Motor neuron (in vitro differentiated cells): ENCODE data around the gene SAMD10. TPM values are rescaled to one million over a fixed set of nuclear protein-coding genes. Genes with fewer than 3 reads are reported as not detected.
A peak's percentile ranks its signal among the peaks of the same experiment; 100 is the strongest.

Source experiments
- ATAC-seq, 8 experiments: fragments of 200-7000 bp; cut with Tn5 transposase; replicated peaks in 6 of 8; 2 replicates each; pipeline ENCODE4 v1.8.0; 2021; ENCODE audit warnings: mild to moderate bottlenecking in 8 of 8, moderate library complexity in 8 of 8
- H3K27ac ChIP-seq, 2 donors: fragments of 250-450 bp; sonication (Bioruptor Pico); 2 replicates each; pipeline ENCODE4 v1.9.0; 2021; ENCODE audit warnings: antibody characterized with exemption in 2 of 2, mild to moderate bottlenecking in 2 of 2, moderate library complexity in 1 of 2
- H3K4me1 ChIP-seq, 2 donors: fragments of 250-450 bp; sonication (Bioruptor Pico); replicated peaks in 1 of 2; 2 replicates each; pipeline ENCODE4 v1.6.1; 2021; ENCODE audit warnings: antibody characterized with exemption in 2 of 2, mild to moderate bottlenecking in 2 of 2, moderate library complexity in 1 of 2
- H3K4me3 ChIP-seq, 5 donors: fragments of 250-450 bp; sonication (Bioruptor Pico); 2 replicates each; pipeline ENCODE4 v1.9.0; 2021; ENCODE audit warnings: antibody characterized with exemption in 5 of 5, mild to moderate bottlenecking in 5 of 5, moderate library complexity in 4 of 5
- WGBS, 10 experiments: fragments of 450-650 bp; shearing (Covaris generic); methylation state at CpG; one replicate each; pipeline ENCODE4 v1.0.0; 2022; 5-methylcytosine and 5-hydroxymethylcytosine counted together
- in situ Hi-C, 9 experiments: fragments of 400-800 bp; cut with MboI; loops; one replicate each; pipeline ENCODE4 v1.15.0; 2021; ENCODE audit warnings: low sequenced_read_pairs in 9 of 9, low pct_unique_long_range_greater_than_20kb in 2 of 9; ENCODE audit not compliant: unreplicated experiment in 9 of 9
- total RNA-seq, 8 experiments: library from RNA; unstranded; fragments of 300-600 nt; gene quantifications; 2 replicates each; pipeline versions ENCODE4 v1.2.3 to v1.2.4, GENCODE V29; 2022

SAMD10 gene
- total RNA-seq, 8 experiments from 2014 or later, result 0.51 to 9.5 (median 6.1) TPM

DNA sequence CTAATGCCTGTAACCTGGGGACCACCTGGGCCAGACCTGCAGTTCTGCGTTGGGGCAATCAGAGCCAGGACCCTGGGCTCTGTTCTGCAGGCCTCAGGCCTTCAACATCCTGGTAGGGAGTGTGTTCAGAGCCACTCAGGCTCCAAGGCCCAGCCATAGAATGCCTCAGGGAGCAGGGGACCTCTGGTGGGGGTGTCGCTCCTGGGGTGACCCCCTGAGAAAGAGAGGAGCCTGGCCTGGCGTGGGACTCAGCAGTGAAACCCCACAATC is 35.7 kb downstream of the SAMD10 start:
- Histone ChIP-seq H3K4me3 (no peak overlapping the region), H3K27ac (no peak overlapping the region), H3K4me1 (peaks cover 6 to 10% of the 10 kb centered on the region in 2 donors)
- in situ Hi-C loops, result no loop called here
- ATAC-seq, result no peak
- 80 to 100% (median 100%) methylated on average over 1 of the region's 3 CpGs; no CpG with 5 or more reads in 7 of the 10 experiments for WGBS, 10 experiments

DNA sequence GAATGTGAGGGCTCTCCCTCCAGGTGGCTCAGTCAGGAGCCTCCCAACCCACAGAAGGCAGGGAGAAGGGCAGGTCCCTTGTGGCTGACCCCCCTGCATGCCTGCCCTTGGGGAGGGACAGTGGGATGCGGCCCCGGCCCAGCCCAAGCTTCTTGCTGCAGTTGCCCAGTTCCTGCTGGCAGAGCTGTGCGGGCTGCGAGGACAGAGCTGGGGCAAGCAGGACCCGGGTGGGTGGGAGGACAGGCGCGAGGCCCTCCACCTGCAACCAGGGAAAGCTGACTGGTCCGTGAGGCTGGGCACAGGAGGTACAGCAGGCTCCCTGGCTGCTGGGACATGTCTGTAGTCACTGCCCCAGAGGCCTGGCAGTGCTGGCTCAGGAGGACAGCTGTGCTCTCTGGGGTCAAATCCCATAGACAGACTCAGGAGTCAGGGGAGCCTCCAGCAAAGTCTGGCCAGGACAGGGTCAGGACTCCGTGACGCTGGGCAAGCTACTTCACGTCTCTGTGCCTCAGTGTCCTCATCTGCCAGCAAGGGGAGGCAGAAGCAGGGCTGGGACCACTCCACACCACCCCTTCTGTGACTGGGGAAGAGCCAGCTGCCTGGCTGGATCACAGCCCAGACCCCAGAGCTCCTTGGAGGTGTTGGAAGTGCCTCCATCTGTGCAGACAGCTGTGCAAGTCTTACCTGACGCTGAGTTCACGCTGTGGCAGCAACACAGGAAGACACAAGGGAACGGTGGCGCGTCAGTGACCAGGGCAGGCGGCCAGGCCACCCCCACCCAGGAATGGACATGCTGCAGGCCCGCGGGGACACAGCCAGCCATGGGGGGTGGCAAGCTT is 36.3 kb downstream of the SAMD10 start:
- ATAC-seq, result no peak
- Histone ChIP-seq H3K27ac (peak overlapping the region in 1 of 2 donors; percentile 46), H3K4me1 (peaks cover 4 to 8% of the 10 kb centered on the region in 2 donors), H3K4me3 (no peak overlapping the region)
- WGBS, 10 experiments, result 87 to 90% methylated on average over 3 to 4 of the region's 19 CpGs; no CpG with 5 or more reads in 8 of the 10 experiments
- in situ Hi-C loops, result no loop called here

DNA sequence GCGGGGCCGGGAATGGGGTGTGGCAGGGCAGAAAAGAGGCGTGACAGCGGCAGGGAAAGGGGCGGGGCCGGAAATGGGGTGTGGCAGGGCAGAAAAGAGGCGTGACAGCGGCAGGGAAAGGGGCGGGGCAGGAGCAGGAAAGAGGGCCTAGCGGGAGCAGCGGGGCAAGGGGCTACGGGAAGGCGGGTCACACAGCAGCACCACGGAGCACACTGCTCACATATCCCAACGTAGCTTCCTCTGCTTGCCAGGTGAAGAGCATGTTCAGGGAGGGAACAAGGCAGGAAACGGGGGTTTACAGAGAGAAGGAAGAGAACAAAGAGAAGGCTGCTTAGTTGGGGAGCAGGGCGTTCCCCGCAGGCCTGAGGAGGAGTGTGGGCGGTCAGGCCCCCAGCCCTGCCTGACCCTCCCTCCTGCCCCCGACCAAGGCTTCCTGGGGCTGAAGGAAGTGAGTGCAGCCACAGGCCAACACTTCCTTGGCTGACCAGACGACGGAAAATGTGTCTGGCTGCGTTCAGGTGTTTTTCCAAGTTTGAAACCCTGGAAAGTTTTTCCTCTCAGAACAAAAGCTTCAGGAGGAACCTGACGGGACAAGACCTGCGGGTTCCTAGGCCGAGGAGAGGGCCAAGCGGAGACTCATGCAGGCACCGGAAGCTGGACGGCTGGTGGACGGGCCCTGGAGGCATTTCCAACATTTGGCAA is 37.0 kb downstream of the SAMD10 start:
- H3K4me3 ChIP-seq, result no peak overlapping the region
- peak in 5 of 8 experiments; percentile 26 to 60 (median 54) for ATAC-seq
- in situ Hi-C loops, result no loop called here
- peaks cover 4 to 8% of the 10 kb centered on the region in 2 donors for H3K4me1 ChIP-seq
- H3K27ac ChIP-seq, result peak overlapping the region in 1 of 2 donors; percentile 46
- WGBS, 10 experiments, result 47 to 90% (median 76%) methylated on average over 2 to 9 of the region's 30 CpGs; no CpG with 5 or more reads in 5 of the 10 experiments

- in situ Hi-C loops, result no loop called here
- no peak overlapping the region for H3K4me3 ChIP-seq
- H3K4me1 ChIP-seq, result peaks cover 4 to 8% of the 10 kb centered on the region in 2 donors
- ATAC-seq, result peak in 6 of 8 experiments; percentile 5 to 49 (median 30)
- H3K27ac ChIP-seq, result no peak overlapping the region
- WGBS, 10 experiments, result no CpG with 5 or more reads among the region's 39 CpGs
Observed at GRCh38 chr20:63941282-63942081, 38.0 kb downstream of the SAMD10 start.

GRCh38 chr20:63940472-63941266 is 38.8 kb downstream of the SAMD10 start:
- peaks cover 4 to 8% of the 10 kb centered on the region in 2 donors for H3K4me1 ChIP-seq
- ATAC-seq, result peak in 3 of 8 experiments; percentile 4 to 8 (median 6)
- in situ Hi-C loops, result no loop called here
- H3K4me3 ChIP-seq, result no peak overlapping the region
- H3K27ac ChIP-seq, result no peak overlapping the region
- WGBS, 10 experiments, result 85 to 100% (median 93%) methylated on average over 1 to 8 of the region's 58 CpGs; no CpG with 5 or more reads in 7 of the 10 experiments

GRCh38 chr20:63940071-63940471 is 39.4 kb downstream of the SAMD10 start:
- 93 to 100% methylated on average over 1 to 3 of the region's 23 CpGs; no CpG with 5 or more reads in 8 of the 10 experiments for WGBS, 10 experiments
- Histone ChIP-seq H3K27ac (no peak overlapping the region), H3K4me1 (peaks cover 4 to 8% of the 10 kb centered on the region in 2 donors), H3K4me3 (no peak overlapping the region)
- in situ Hi-C loops, result no loop called here
- ATAC-seq, result no peak

DNA sequence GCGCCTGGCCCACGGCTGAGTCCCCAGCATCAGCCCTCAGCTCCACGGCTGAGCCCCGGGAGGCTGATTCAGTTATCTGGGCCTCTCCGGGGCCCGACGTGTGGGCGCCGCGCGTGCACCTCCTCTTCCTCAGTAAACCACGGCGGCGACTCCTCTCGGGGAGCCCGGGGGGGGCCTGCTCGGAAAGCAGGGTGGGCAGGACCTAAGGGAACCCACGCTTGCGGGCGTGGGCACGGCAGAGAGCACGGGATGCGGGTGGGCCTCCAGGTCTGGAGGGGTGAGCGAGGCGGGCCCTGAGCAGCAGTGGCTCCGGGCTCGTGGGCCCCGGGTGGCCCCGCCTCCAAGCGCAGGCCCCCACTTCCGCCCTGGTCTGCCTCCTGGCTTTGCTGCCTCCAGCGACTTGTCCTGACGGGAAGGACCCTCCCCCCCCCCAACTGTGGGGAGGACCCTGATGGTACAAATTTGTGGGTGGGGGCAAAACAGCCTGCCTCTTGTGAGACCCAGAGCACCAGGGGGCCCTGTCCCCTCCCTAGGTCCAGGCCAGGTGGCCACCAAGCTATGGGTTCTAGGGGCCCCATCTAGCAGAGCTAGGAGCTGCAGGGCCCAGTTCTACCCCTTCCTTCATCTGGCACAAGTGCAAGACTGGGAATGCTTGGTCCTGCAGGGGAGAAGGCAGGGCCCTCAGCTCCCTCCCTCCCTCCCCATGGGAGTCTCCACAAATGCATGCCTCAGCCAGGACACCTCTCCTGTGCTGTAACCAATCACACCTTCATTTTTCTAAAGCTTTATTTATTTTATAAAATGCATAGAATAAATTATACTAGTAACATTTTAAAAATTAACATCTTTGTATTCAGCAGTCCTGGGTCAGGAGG is 40.1 kb downstream of the SAMD10 start:
- peak in 2 of 8 experiments; percentile 3 to 18 for ATAC-seq
- peaks cover 4 to 8% of the 10 kb centered on the region in 2 donors for H3K4me1 ChIP-seq
- in situ Hi-C loops, result no loop called here
- no peak overlapping the region for H3K27ac ChIP-seq
- no peak overlapping the region for H3K4me3 ChIP-seq
- WGBS, 10 experiments, result 50% methylated on average over 2 of the region's 33 CpGs; no CpG with 5 or more reads in 9 of the 10 experiments

DNA sequence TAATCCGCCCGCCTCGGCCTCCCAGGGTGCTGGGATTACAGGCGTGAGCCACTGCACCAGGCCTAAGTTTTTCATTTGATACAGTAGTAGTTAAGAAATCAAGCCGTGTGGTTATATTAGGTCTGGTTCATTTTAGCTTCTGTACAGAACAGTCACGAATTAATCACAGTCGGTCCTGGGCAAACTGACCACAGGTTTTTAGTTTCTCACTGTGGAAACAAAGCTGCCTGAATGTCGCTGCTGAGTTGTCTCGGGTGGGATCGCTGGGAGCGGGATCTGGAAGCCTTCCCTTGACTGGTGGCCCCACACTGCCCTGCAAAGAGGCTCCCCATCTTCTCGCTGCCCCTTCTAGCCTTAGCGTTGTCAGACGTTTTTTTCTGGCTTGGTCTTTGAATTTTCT is 41.8 kb downstream of the SAMD10 start:
- 64 to 100% (median 93%) methylated on average over 1 to 10 of the region's 14 CpGs; no CpG with 5 or more reads in 4 of the 10 experiments for WGBS, 10 experiments
- ATAC-seq, result no peak
- no peak overlapping the region for H3K27ac ChIP-seq
- H3K4me3 ChIP-seq, result no peak overlapping the region
- peaks cover 4% of the 10 kb centered on the region in 2 donors for H3K4me1 ChIP-seq
- in situ Hi-C loops, result no loop called here

GRCh38 chr20:63935447-63935846 is 44.0 kb downstream of the SAMD10 start:
- in situ Hi-C loops, result no loop called here
- ATAC-seq, result no peak
- WGBS, 10 experiments, result 80 to 100% (median 100%) methylated on average over 1 to 2 of the region's 9 CpGs; no CpG with 5 or more reads in 7 of the 10 experiments
- Histone ChIP-seq H3K4me3 (no peak overlapping the region), H3K27ac (no peak overlapping the region), H3K4me1 (no peaks in the 10 kb centered on the region)

- peak in 3 of 8 experiments; percentile 13 to 37 (median 22) for ATAC-seq
- H3K27ac ChIP-seq, result no peak overlapping the region
- H3K4me3 ChIP-seq, result no peak overlapping the region
- in situ Hi-C loops, result no loop called here
- H3K4me1 ChIP-seq, result no peaks in the 10 kb centered on the region
- 75 to 92% (median 81%) methylated on average over 1 to 9 of the region's 37 CpGs; no CpG with 5 or more reads in 4 of the 10 experiments for WGBS, 10 experiments
Observed at GRCh38 chr20:63934271-63935068, 45.0 kb downstream of the SAMD10 start.

GRCh38 chr20:63933646-63934045 is 45.8 kb downstream of the SAMD10 start:
- in situ Hi-C loops, result no loop called here
- Histone ChIP-seq H3K4me1 (no peaks in the 10 kb centered on the region), H3K4me3 (no peak overlapping the region), H3K27ac (no peak overlapping the region)
- ATAC-seq, result no peak
- WGBS, 10 experiments, result 70 to 100% (median 94%) methylated on average over 1 to 4 of the region's 5 CpGs; no CpG with 5 or more reads in 5 of the 10 experiments
